GM10248 (cell line): ENCODE data around the gene DOCK9.

Source experiments
- CTCF ChIA-PET: fragments of 300-600 bp; sonication (Branson Sonifier 250); formaldehyde crosslinking; extraction: SDS; loops from one replicate; lab custom pipeline; 2021; ENCODE audit warnings: antibody characterized with exemption; lab: Yijun Ruan, JAX
- POLR2A ChIA-PET: fragments of 350-650 bp; sonication (Branson Sonifier 250); formaldehyde crosslinking; extraction: SDS; loops from one replicate; lab custom pipeline; 2020; ENCODE audit warnings: antibody characterized with exemption; lab: Yijun Ruan, JAX
- DNase-seq: peaks from one replicate; pipeline ENCODE4 v3.0.0; 2012; ENCODE audit errors: extremely low spot score
- TF ChIP-seq, protein P1 (sequence below): IDR thresholded peaks from 2 replicates; pipeline ENCODE4 v1.5.1; 2012; ENCODE audit warnings: mild to moderate bottlenecking, low read depth; ENCODE audit errors: extremely low read depth, missing control alignments, control extremely low read depth

DOCK9 gene

GRCh38 chr13:98979012-98979660 is 1.3 kb upstream of the DOCK9 start:
- ChIA-PET POLR2A (no interaction called here), CTCF (no interaction called here)
- TF ChIP-seq, protein P1, sequence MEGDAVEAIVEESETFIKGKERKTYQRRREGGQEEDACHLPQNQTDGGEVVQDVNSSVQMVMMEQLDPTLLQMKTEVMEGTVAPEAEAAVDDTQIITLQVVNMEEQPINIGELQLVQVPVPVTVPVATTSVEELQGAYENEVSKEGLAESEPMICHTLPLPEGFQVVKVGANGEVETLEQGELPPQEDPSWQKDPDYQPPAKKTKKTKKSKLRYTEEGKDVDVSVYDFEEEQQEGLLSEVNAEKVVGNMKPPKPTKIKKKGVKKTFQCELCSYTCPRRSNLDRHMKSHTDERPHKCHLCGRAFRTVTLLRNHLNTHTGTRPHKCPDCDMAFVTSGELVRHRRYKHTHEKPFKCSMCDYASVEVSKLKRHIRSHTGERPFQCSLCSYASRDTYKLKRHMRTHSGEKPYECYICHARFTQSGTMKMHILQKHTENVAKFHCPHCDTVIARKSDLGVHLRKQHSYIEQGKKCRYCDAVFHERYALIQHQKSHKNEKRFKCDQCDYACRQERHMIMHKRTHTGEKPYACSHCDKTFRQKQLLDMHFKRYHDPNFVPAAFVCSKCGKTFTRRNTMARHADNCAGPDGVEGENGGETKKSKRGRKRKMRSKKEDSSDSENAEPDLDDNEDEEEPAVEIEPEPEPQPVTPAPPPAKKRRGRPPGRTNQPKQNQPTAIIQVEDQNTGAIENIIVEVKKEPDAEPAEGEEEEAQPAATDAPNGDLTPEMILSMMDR = no peak
- no peak for DNase-seq

DNA sequence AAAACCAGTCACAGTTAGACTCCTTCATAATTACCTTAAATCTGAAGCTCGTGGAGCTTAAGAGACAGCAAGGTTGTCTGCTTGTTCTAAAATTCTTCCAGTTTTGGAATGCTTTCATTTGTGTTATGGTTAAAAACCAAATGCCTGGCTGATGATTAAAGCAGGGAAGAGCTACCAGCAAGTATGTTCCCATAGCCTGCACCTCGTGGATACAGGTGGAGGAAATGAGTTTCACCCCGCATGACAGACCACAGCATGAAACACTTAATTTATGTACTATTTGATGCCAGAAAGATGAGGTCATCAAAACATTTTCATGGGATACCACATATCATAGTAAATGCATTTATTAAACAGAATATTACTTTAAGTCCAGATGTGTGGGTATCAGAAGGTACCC is 416 bp upstream of the DOCK9 start:
- TF ChIP-seq, protein P1 = no peak
- DNase-seq = no peak
- ChIA-PET CTCF (interaction anchor here (0.7 to 1.2 kb wide), 2 partner anchors 8 to 14 kb away, joined by 3 to 5 read pairs; no protein-coding TSS in a partner anchor), POLR2A (no interaction called here)

DNA sequence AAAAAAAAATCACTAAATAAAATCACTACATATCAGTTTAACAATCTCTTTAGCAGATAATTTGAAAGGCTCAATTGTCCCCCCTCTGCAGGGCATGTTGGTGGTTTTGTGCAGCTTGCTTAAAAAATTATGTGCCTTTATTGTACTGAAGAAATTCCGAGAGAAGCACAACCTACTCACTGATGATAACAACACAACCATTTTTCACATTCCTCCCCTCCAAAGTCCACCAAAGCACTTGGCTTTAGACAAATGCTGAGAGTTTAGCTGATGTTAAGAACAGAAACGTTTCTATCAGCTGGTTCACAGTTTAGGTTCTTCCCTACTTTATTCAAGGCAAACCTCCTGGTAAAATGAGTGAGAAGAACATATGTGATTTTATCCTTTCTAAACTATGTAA is 923 bp downstream of the DOCK9 start:
- ChIA-PET POLR2A (no interaction called here), CTCF (interaction anchor here (1.1 kb wide), 1 partner anchor 12 kb away, joined by 4 read pairs; no protein-coding TSS in a partner anchor)
- DNase-seq = no peak
- TF ChIP-seq, protein P1 = no peak

- TF ChIP-seq, protein P1 = no peak
- ChIA-PET CTCF (interaction anchor here (1.1 kb wide), 1 partner anchor 11 kb away, joined by 4 read pairs; no protein-coding TSS in a partner anchor), POLR2A (interaction anchor here (0.7 kb wide), 1 partner anchor 10 kb away, joined by 5 read pairs; no protein-coding TSS in a partner anchor)
- DNase-seq = no peak
These were observed 1.5 kb downstream of the DOCK9 start for GRCh38 chr13:98976338-98976737.

DNA sequence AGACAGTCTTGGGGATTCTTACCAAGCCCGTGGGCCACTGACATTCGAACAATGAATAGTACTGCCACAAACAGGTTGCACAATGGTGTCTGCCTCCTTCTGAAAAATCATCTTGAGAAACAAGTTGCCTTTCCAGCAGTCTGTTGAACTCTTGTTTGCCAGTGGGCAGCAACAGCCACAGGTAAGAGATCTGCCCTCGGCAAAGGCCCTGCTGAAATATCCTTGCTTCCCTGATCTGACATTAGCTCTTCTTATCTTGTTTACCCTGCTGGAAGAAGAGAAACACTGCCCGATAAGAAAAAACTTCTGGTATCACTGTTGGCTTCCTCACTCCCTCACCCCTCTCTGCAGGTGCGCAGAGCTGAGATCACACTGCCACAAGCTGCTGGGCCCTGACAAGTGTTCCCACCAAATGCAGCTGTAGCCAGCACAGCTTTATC is 2.0 kb downstream of the DOCK9 start:
- DNase-seq = no peak
- CTCF ChIA-PET = interaction anchor here (1.1 kb wide), 1 partner anchor 11 kb away, joined by 4 read pairs; no protein-coding TSS in a partner anchor
- TF ChIP-seq, protein P1 = no peak
- POLR2A ChIA-PET = interaction anchor here (0.7 kb wide), 1 partner anchor 10 kb away, joined by 5 read pairs; no protein-coding TSS in a partner anchor

GRCh38 chr13:98974053-98974452 is 3.8 kb downstream of the DOCK9 start:
- DNase-seq = no peak
- TF ChIP-seq, protein P1 = no peak
- ChIA-PET CTCF (interaction anchor here (1.3 kb wide), 1 partner anchor 13 kb away, joined by 3 read pairs; no protein-coding TSS in a partner anchor), POLR2A (no interaction called here)
